Adrenal gland (tissue), 12 donors: ENCODE results near the gene ATXN10. TPM values are rescaled to one million over a fixed set of nuclear protein-coding genes. Genes with fewer than 3 reads are reported as not detected.

Experiments used
- DNase-seq, 7 donors: peaks; one replicate each; pipeline ENCODE4 v3.0.0-alpha.2; 2019 to 2020
- H3K27ac ChIP-seq, 5 donors: fragments of 200-600 bp; sonication (generic) in 4 of 5; 1 replicate in 3 of 5; 2 replicates in 2 of 5; pipeline versions ENCODE4 v1.5.1 to v1.8.0; 2016 to 2020; ENCODE audit warnings: mild to moderate bottlenecking in 1 of 5
- H3K27me3 ChIP-seq: fragments of 200-600 bp; 2 replicates; pipeline ENCODE4 v1.8.0; 2021
- H3K36me3 ChIP-seq, 2 donors: fragments of 200-600 bp; replicated peaks in 1 of 2; 1 replicate in 1 of 2; 2 replicates in 1 of 2; pipeline versions ENCODE4 v1.5.1 to v1.8.0; 2018 to 2022
- H3K4me1 ChIP-seq, 2 donors: fragments of 200-600 bp; replicated peaks in 1 of 2; 1 replicate in 1 of 2; 2 replicates in 1 of 2; pipeline versions ENCODE4 v1.5.1 to v1.8.0; 2018 to 2021
- H3K4me3 ChIP-seq, 4 donors: fragments of 200-600 bp; sonication (generic) in 3 of 4; one replicate each; pipeline ENCODE4 v1.5.1; 2016 to 2018
- H3K9me3 ChIP-seq, 3 donors: fragments of 200-600 bp; sonication (generic) in 1 of 3; replicated peaks in 1 of 3; 1 replicate in 2 of 3; 2 replicates in 1 of 3; pipeline versions ENCODE4 v1.5.1 to v1.8.0; 2016 to 2021
- CTCF ChIP-seq, 6 experiments: fragments of 450-650 bp in 4 of 6; fragments of 200-600 bp in 2 of 6; sonication (generic) in 1 of 6; IDR thresholded peaks; 1 replicate in 5 of 6; 2 replicates in 1 of 6; pipeline versions ENCODE4 v1.5.1 to v1.8.0; 2016 to 2021; ENCODE audit warnings: antibody characterized with exemption in 6 of 6, mild to moderate bottlenecking in 2 of 6, moderate library complexity in 1 of 6
- POLR2A ChIP-seq, 2 donors: fragments of 450-650 bp; IDR thresholded peaks; one replicate each; pipeline ENCODE4 v1.6.1; 2017; ENCODE audit warnings: antibody characterized with exemption in 2 of 2, mild to moderate bottlenecking in 2 of 2, moderate library complexity in 1 of 2
- WGBS, 4 donors: extraction: QIAGEN DNeasy Blood & Tissue Kit in 2 of 4; methylation state at CpG; one replicate each; pipeline versions ENCODE4 v1.1.5 to v1.1.7; 2013 to 2017; 5-methylcytosine and 5-hydroxymethylcytosine counted together
- intact Hi-C, 2 donors: fragments of 100-400 bp; cut with DNase I; formaldehyde crosslinking; loops; one replicate each; pipeline versions ENCODE4 v1.14.1 to v1.15.0; 2022 to 2023
- polyA plus RNA-seq, 3 donors: library from polyadenylated mRNA; stranded (reverse); fragments of 200-250 nt in 2 of 3; fragments of 350-450 nt in 1 of 3; fragmentation: Illumina TruSeq in 1 of 3; extraction: RNeasy Lipid Tissue Mini Kit (QIAGEN cat#74804) in 1 of 3; gene quantifications; one replicate each; pipeline ENCODE4 v1.2.3, GENCODE V29; 2013 to 2014
- total RNA-seq, 9 donors: library from RNA; depleted of rRNA in 4 of 9; stranded (reverse); fragments of >200 nt in 4 of 9; fragments of 120-200 nt in 1 of 9; fragmentation: NEBNext Ultra II Directional in 1 of 9; extraction: Animal tissue kit (Norgen Biotek cat#: 25700) in 1 of 9; gene quantifications; one replicate each; pipeline versions ENCODE4 v1.1.0 to v1.2.4, GENCODE V29; 2013 to 2023
- donor health status: healthy with polysubstance abuse.
- donor health status: Bipolar disorder and iron deficiency.
- donor health status: DM: yes; HTN: yes; CAD: no.
- donor health status: DM: no; HTN: no; CAD: no.
- donor health status: DM: no; HTN: no; CAD: no.
- donor health status: DM: yes; HTN: yes; CAD: no.

The ATXN10 gene
- total and polyA plus RNA-seq, 12 donors = 21.2 to 306 (median 165) TPM

- intact Hi-C loops = no loop called here
- no peak for DNase-seq
- 90 to 96% (median 92%) methylated on average over 4 of the region's 4 CpGs for WGBS, 4 donors
- Histone ChIP-seq H3K4me3 (no peak overlapping the region), H3K36me3 (peaks cover 0 to 28% of the 10 kb centered on the region in 2 donors), H3K27ac (no peak overlapping the region), H3K4me1 (no peaks in the 10 kb centered on the region), H3K27me3 (no peaks in the 10 kb centered on the region), H3K9me3 (no peaks in the 10 kb centered on the region)
- no peak for TF ChIP-seq CTCF (IDR thresholded peaks at IDR 0.05)
- no peak for TF ChIP-seq POLR2A (IDR thresholded peaks at IDR 0.05)
Observed at GRCh38 chr22:45698094-45698493, 26.5 kb downstream of the ATXN10 start.

- H3K4me3 ChIP-seq = no peak overlapping the region
- intact Hi-C loops = no loop called here
- DNase-seq = no peak
- WGBS, 4 donors = 97 to 99% (median 98%) methylated on average over 3 of the region's 3 CpGs
- H3K9me3 ChIP-seq = no peaks in the 10 kb centered on the region
- peaks cover 0 to 6% of the 10 kb centered on the region in 2 donors for H3K4me1 ChIP-seq
- H3K27me3 ChIP-seq = no peaks in the 10 kb centered on the region
- no peak overlapping the region for H3K27ac ChIP-seq
- peaks cover 0 to 23% of the 10 kb centered on the region in 2 donors for H3K36me3 ChIP-seq
- no peak for TF ChIP-seq CTCF (IDR thresholded peaks at IDR 0.05)
- no peak for TF ChIP-seq POLR2A (IDR thresholded peaks at IDR 0.05)
Observed at GRCh38 chr22:45702981-45703380, 31.3 kb downstream of the ATXN10 start.

GRCh38 chr22:45703758-45704157 lies 32.1 kb downstream of the ATXN10 start:
- Histone ChIP-seq H3K27ac (no peak overlapping the region), H3K27me3 (no peaks in the 10 kb centered on the region), H3K36me3 (peaks cover 0 to 23% of the 10 kb centered on the region in 2 donors), H3K9me3 (no peaks in the 10 kb centered on the region), H3K4me3 (no peak overlapping the region), H3K4me1 (peaks cover 0 to 8% of the 10 kb centered on the region in 2 donors)
- TF ChIP-seq POLR2A (IDR thresholded peaks at IDR 0.05) = no peak
- TF ChIP-seq CTCF (IDR thresholded peaks at IDR 0.05) = no peak
- WGBS, 4 donors = 83 to 91% (median 87%) methylated on average over 2 of the region's 2 CpGs
- DNase-seq = no peak
- intact Hi-C loops = no loop called here

GRCh38 chr22:45704648-45705047 lies 33.0 kb downstream of the ATXN10 start:
- Histone ChIP-seq H3K9me3 (no peaks in the 10 kb centered on the region), H3K27me3 (no peaks in the 10 kb centered on the region), H3K4me3 (no peak overlapping the region), H3K27ac (no peak overlapping the region), H3K4me1 (peaks cover 6 to 17% of the 10 kb centered on the region in 2 donors), H3K36me3 (peaks cover 0 to 23% of the 10 kb centered on the region in 2 donors)
- intact Hi-C loops = no loop called here
- TF ChIP-seq POLR2A (IDR thresholded peaks at IDR 0.05) (no peak), CTCF (IDR thresholded peaks at IDR 0.05) (no peak)
- 95 to 99% (median 98%) methylated on average over 2 of the region's 2 CpGs for WGBS, 4 donors
- DNase-seq = no peak
